Activated CD4-positive, alpha-beta T cell treated with anti-CD3 and anti-CD28 coated beads, Interleukin-10, Interleukin-2, amounts not matched to agents 100 ng/mL and 50 ng/mL, durations not matched to agents 16 hours and 8 hours (primary cell): ENCODE measurements around the gene KRTAP5-1.
"Not testable (repeated sequence)": the region's sequence is repeated elsewhere in the genome, so short reads cannot be mapped to it uniquely, and the experiment has no call there.

Source experiments
- DNase-seq: peaks from one replicate; pipeline ENCODE4 v3.0.0-alpha.2; 2020

The KRTAP5-1 gene

DNA sequence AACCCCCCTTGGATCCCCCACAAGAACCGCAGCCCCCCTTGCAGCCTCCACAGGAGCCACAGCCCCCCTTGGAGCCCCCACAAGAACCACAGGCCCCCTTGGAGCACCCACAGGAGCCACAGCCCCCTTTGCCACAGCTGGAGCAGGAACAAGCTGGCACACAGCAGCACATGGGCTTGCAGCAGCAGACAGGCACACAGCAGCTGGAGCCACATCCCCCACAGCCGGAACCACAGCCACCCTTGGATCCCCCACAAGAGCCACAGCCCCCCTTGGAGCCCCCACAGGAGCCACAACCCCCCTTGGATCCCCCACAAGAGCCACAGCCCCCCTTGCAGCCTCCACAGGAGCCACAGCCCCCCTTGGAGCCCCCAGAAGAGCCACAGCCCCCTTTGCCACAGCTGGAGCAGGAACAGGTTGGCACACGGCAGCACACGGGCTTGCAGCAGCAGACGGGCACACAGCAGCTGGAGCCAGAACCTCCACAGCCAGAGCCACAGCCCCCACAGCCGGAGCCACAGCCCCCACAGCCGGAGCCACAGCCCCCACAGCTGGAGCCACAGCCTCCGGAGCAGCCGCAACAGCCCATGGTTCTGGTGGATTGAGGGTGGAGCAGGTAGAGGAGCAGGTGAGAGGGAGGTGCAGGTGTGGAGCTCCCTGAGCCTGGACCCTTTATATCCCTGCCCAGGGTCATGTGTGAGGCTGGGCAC lies at the start of gene KRTAP5-1:
Gene KRTAP5-1 (minus strand): TSS at position 623 of the 710 bp plus-strand sequence. CDS start 34 bp downstream, at position 589.
- DNase-seq: not testable (repeated sequence)

DNA sequence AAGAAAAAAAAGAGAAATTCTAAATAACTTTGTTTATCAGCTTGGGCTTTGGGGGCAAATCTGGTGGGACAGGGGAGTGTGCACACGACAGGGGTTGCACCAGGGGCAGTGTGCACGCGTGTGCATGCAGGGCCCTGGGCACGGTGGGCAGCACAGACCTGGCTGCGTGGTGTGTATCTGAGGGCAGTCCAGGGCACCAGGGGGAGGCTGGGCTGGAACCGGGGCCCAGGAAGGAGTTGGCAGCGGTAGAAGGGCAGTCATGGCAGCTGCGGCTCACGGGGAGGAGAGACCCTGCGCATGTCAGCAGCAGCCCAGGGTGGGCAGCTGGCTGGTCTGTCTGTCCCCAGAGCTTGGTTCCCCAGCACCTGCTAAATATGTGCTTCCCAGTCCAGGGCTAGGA lies 48.8 kb upstream of the KRTAP5-1 start:
- no peak for DNase-seq

DNA sequence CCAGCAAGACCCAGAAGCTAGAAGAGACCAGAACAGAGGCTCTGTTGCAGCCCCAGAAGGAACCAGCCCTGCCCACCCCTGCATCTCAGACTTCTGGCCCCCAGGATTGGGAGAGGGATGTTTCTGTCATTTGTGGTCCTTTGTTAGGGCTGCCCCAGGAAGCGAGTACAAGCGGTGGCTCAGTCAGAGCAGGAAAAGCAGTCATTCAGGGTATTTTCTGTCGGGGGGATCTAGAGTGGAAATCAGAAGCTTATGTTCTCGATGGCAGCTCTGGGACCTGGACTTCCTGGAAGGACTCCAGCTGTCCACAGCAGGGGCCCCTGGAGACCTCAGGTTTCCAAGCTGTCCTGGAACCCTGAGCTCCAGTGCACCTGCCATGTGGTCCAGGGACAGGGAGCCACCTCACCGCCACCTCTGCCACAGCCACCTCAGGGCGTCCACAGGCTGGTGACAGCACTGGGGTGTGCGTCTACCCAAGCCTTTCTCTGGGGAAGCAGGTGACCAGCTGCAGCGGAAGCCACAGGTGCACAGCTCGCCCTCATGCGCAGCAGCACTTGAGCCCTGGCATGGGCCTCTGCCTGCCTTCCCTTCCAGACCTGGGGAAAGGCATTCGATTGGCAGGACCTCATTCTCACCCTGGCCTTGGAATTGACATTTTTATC lies 47.1 kb upstream of the KRTAP5-1 start:
- no peak for DNase-seq

DNA sequence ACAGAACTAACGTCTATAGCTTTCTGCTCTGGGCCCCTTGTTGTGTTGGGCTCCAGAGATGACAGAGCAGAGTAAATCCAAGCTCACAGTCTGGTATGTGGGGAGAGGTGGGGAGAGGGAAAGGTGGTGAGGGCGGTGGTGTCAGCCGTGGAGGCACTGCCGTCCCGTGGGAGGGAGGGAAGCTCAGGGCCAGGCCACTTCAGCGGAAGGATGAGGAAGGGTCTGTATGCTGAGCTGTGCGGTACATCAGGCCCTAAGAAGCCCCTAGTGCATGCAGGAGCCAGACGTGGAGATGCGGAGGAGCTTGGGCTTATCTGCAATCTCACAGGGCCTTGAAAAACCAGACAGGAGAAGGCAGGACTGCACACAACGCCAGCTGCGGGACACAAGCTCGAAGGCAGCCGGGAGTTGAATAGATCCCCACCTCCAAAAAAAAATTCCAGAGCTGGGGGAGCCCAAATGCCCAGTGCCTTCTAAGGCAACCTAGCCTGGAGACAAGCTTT lies 46.0 kb upstream of the KRTAP5-1 start:
- DNase-seq: no peak

DNA sequence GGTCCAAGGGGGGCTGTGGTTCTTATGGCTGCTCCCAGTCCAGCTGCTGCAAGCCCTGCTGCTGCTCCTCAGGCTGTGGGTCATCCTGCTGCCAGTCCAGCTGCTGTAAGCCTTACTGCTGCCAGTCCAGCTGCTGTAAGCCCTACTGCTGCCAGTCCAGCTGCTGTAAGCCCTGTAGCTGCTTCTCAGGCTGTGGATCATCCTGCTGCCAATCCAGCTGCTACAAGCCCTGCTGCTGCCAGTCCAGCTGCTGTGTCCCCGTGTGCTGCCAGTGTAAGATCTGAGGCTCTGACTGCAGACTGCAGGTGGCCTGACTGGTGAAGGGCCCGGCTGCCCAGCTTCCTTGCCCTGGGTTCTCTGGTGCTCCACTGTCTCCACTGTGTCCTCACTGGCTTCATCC lies 45.2 kb upstream of the KRTAP5-1 start:
- no peak for DNase-seq

DNA sequence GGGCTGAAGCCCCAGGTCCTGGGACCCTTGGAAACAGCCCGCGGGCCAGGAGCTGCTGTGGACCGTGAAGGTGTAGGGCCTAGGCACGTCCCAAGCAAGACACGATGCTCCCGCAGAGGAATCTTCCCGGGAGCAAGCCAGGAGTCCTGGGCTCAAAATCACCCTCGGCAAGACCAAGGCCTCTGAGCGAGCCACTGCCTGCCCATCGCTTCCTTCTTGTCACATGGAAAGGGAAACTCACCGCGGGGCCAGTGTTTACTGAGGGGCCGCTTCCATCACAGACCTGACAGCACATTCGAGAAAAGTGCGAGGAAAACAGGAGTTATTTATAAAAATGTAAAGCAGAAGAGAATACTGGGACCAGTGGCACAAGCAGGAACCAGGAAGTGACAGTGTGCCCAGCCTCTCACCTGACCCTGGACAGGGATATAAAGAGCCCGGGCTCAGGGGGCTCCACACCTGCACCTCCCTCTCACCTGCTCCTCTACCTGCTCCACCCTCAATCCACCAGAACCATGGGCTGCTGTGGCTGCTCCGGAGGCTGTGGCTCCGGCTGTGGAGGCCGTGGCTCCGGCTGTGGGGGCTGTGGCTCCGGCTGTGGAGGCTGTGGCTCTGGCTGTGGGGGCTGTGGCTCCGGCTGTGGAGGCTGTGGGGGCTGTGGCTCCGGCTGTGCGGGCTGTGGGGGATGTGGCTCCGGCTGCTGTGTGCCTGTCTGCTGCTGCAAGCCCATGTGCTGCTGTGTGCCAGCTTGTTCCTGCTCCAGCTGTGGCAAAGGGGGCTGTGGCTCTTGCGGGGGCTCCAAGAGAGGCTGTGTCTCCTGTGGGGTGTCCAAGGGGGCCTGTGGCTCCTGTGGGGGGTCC lies 44.5 kb upstream of the KRTAP5-1 start, which contains the start of gene KRTAP5-5:
Gene KRTAP5-5 (plus strand): TSS at position 450 of the 860 bp plus-strand sequence. CDS start 66 bp downstream, at position 516.
- DNase-seq: no peak

DNA sequence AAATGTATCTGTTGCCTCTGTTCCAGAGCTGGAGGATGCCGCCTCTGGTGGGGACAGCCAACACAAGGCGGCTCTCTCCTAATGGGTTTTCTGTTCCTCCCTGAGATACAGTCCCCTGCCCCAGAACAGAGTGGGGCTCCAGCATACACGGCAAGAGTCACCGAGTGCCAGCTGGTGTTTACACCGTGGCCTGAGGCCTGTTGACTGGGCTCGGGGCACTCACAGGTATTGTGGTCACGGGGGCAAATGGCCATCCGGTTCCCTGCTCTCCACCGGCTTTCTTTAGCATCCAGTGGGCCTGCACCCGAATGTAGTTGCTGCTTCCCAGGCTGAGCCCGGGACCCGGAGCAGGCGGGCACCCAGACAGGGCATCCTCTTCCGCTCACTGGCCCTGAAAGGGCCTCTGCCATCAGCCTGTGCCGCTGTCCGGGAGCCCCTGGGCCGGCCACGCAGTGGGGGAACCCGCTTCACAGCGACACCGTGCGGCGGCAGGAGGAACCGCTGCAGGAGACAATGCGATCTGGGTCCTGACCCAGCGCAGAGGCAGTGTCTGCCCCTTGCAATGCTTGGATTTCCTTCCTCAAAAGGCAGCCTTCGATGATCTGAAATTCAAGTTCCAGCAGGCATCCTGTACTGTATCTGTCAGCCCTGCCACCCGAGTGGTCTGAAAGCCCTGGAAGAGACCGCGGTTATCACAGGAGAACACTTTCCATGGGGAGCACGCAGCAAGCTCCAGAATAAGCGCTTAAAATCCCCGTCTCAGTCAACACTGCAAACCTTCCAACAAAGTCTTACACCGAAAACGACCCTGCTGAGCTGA lies 43.6 kb upstream of the KRTAP5-1 start:
- peak; percentile 62 for DNase-seq

GRCh38 chr11:1625541-1625940 lies 40.5 kb upstream of the KRTAP5-1 start:
- DNase-seq: no peak

DNA sequence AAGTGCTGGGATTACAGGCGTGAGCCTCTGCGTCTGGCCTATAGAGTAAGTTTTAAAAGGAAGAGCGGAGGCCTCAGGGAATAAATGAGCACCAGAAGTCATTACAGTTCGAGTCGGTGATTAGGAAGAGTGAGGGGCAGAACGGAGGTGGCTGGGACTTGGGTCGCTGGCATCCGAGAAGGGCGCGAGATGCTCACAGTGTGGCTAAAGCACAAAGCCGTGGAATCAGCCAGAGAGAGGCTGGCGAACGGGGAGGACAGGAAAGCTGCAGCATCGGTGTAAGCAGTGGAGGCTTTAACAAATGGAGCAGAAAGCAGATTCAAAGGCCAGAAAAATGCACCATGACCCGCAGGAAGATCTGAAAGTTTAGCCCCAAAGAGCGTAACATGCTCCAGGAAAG lies 39.5 kb upstream of the KRTAP5-1 start:
- no peak for DNase-seq

GRCh38 chr11:1623716-1624115 lies 38.6 kb upstream of the KRTAP5-1 start:
- DNase-seq: no peak

DNA sequence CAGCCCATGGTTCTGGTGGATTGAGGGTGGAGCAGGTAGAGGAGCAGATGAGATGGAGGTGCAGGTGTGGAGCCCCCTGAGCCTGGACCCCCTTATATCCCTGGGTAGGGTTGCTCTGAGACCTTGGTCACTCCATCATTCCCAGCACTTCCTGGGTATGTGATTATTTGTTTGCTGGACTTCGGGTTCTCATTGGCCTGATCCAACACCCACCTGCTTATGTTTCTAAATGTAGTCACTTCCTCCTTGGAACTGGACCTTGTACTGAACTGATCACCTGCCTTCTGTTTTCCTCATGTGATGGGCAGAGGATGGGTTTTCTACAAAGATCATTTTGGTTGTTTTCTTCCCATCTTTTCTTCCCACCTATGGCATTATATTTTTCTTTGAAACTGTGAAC lies 37.0 kb upstream of the KRTAP5-1 start, which contains the start of gene KRTAP5-4:
Gene KRTAP5-4 (minus strand): TSS at position 53 of the 400 bp plus-strand sequence. CDS start 45 bp downstream, at position 8.
- DNase-seq: no peak

DNA sequence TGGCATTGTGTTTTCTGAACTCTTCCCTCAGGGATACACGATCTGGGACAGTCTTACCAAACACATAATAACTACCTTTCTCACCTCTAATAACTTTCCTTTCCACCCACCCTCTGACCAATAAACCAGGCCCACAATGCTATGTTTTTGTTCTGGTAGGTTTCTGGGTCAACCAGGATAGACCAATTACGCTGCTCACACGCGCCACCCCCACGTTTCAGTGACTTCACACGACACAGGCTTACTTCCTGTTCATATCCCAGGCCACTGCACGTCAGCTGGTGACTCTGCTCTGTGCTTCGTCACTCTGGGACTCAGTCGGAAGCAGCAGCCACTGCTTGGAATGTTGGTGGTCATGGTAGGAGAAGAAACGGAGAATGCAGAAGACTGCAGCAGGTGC lies 34.4 kb upstream of the KRTAP5-1 start:
- no peak for DNase-seq

GRCh38 chr11:1618231-1618630 lies 33.1 kb upstream of the KRTAP5-1 start:
- DNase-seq: no peak

GRCh38 chr11:1608363-1608762 lies 23.3 kb upstream of the KRTAP5-1 start, which contains the start of gene KRTAP5-3:
KRTAP5-3 (minus strand) TSS chr11:1608463; CDS start chr11:1608385, 78 bp downstream.
- DNase-seq: no peak

DNA sequence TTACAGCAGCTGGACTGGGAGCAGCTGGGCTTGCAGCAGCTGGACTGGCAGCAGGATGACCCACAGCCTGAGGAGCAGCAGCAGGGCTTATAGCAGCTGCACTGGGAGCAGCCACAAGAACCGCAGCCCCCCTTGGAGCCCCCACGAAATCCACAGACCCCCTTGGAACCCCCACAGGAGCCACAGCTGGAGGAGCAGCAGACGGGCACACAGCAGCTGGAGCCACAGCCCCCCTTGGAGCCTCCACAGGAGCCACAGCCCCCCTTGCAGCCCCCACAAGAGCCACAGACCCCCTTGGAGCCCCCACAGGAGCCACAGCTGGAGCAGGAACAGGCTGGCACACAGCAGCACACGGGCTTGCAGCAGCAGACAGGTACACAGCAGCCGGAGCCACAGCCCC lies 22.8 kb upstream of the KRTAP5-1 start:
- not testable (repeated sequence) for DNase-seq

DNA sequence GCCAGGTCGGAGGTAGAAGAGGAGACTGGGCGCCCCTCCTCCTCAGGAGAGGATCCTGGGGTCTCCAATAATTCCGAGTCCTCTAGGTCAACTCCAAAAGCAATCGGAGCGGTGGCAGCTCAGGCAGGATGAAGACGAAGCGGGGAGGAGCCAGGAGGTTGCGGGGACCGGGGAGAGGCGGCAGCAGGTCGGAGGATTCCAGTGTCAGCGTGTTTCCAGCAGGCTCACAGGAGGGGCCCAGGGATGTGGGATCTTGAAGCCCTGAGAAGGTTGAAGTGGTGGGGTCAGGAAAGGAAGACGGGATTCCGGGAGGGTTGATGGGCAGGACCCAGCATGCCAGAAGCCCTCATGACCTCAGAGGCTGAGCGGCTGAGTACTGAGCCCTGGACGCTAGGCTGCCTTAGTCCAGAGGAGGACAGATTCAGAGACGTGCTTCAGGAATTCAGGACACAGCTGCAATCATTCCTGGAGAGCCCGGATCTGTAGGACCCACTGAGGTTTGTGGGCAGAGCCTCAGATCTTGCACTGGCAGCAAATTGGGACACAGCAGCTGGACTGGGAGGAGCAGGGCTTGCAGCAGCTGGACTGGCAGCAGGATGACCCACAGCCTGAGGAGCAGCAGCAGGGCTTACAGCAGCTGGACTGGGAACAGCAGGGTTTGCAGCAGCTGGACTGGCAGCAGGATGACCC lies 22.2 kb upstream of the KRTAP5-1 start:
- DNase-seq: not testable (repeated sequence)

GRCh38 chr11:1605923-1606322 lies 20.8 kb upstream of the KRTAP5-1 start:
- DNase-seq: peak; percentile 50

DNA sequence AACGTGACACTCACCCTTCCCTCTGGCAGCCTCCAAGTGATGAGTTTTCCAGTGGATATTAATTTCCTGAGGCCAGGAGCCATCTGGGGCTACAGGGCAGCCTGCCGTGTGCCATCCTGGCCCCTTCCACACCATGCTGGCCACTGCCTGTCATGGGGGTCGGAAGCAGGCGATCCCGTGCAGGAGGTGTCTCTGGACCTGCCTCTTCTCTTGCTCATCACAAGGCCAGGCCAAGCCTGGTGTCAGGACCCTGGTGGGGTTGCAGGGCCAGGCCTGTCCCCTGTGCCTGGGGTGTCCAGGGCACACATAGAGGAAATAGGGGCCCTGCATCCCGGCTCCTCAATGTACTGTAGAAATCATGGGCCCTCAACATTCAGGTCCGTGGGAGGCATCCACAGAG lies 19.6 kb upstream of the KRTAP5-1 start:
- no peak for DNase-seq

DNA sequence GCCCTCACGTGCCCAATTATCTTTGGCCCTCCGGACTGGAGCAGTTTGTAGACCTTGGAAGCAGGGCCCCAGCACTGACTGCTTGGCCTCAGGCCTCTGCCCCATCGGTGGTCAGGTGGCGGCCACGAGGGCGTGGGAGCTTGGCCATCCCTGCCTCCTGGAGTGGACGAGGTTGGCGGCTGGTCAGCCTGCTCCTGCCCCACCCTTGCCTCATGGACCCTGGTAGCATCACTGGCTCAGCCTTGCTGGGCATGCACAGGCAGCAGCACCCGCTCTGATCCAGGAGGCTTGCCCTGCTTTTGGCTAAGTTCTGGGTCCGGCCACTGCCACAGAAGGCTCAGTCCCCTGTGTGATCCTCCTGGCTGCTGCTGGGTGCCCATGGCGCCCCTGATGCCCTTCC lies 19.1 kb upstream of the KRTAP5-1 start:
- no peak for DNase-seq

DNA sequence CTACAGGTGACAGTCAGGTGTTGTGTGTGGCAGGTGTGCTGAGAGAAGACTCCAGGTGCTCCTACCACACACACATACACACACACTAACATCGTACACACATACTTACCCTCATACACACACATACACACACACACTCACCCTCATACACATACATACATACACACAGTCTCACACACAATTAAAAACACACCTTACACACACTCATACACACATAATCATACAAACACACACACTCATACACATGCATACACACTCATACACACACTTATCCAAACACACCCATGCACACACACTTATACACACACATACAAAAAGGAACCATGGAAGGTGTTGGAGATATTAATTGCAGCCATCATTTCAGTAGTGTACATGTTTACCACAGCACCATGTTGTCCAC lies 18.5 kb upstream of the KRTAP5-1 start:
- no peak for DNase-seq

- DNase-seq: not testable (repeated sequence)
Observed at GRCh38 chr11:1601663-1602062, 16.6 kb upstream of the KRTAP5-1 start.
